HepG2 (cell line): ENCODE results near the gene VCPKMT.
A peak's percentile ranks its signal among the peaks of the same experiment; 100 is the strongest.

Experiments used
- MIXL1 ChIP-seq: IDR thresholded peaks from 2 replicates; pipeline ENCODE4 v1.6.1; 2016
- SMARCC2 ChIP-seq: fragments of 450-650 bp; IDR thresholded peaks from 2 replicates; pipeline ENCODE4 v1.6.1; 2017; ENCODE audit warnings: antibody characterized with exemption, mild to moderate bottlenecking

DNA sequence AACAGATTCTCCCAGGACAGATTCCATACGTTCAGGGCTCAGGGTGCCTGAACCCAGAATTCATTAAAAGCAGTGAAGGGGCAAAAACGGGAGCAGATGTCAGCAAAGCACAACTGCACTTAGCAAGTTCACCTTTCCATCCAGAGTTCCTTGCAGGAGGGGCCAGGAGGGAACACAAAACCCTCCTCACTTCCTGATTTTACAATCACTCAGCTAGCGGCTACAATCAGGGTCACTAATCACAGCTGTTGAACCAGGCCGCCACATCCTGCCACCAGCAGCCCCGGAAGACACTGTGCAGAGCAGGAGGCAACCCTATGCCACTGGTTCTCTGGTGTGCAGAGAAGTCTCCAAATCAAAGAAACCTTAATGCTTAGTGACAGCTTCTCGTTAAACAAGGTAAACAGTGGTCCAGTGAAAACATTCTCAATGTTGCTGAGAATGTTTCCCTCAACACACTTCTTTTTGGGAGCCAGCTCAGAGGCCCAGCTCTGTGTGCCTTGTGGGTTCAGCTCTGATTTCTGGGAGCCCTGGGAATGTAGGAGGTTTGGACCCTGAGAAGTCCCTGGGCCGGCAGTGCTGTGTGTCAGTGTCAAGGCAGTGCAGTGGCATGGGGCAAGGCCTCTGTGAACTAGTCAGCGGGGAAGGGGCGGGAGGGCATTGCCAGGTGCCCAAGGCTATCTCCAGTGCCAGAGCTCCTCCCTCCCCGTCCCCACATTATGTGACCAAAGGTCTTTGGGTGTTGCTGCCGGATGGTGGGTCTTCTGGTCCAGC lies 54.5 kb downstream of the VCPKMT start:
- TF ChIP-seq MIXL1, result peak; percentile 77; the same call in 1 of the 2 replicates
- no peak for TF ChIP-seq SMARCC2
